H9 (cell line): ENCODE results near the gene NFRKB. TPM values are rescaled to one million over a fixed set of nuclear protein-coding genes. Genes with fewer than 3 reads are reported as not detected.

Source experiments
- DNase-seq: peaks from one replicate; pipeline ENCODE4 v3.0.0-alpha.2; 2017
- H2AFZ ChIP-seq: one replicate; pipeline ENCODE4 v1.6.1; 2013; ENCODE audit warnings: mild to moderate bottlenecking, low read length, control low read depth, moderate library complexity
- H2AK5ac ChIP-seq: 2 replicates; pipeline ENCODE4 v1.6.1; 2013; ENCODE audit warnings: low read length, control low read depth, mixed read lengths; ENCODE audit not compliant: insufficient read length
- H2BK120ac ChIP-seq: one replicate; pipeline ENCODE4 v1.6.1; 2013; ENCODE audit warnings: low read depth, mild to moderate bottlenecking, low read length, control low read depth, inconsistent platforms; ENCODE audit not compliant: poor library complexity, severe bottlenecking
- H2BK12ac ChIP-seq: 2 replicates; pipeline ENCODE4 v1.6.1; 2013; ENCODE audit warnings: low read length, control low read depth, mixed read lengths, low read depth; ENCODE audit not compliant: insufficient read length
- H2BK15ac ChIP-seq: 2 replicates; pipeline ENCODE4 v1.6.1; 2013; ENCODE audit warnings: low read depth, low read length, control low read depth
- H2BK20ac ChIP-seq: one replicate; pipeline ENCODE4 v1.6.1; 2013; ENCODE audit warnings: low read depth, mild to moderate bottlenecking, low read length, control low read depth, inconsistent platforms; ENCODE audit not compliant: poor library complexity, severe bottlenecking
- H2BK5ac ChIP-seq: 2 replicates; pipeline ENCODE4 v1.6.1; 2013; ENCODE audit warnings: low read length, control low read depth, mixed read lengths; ENCODE audit not compliant: insufficient read length
- H3K14ac ChIP-seq: 2 replicates; pipeline ENCODE4 v1.6.1; 2013; ENCODE audit warnings: low read length, control low read depth; ENCODE audit not compliant: insufficient read depth
- H3K18ac ChIP-seq: 2 replicates; pipeline ENCODE4 v1.6.1; 2013; ENCODE audit warnings: low read depth, mild to moderate bottlenecking, mixed read lengths, low read length, control low read depth; ENCODE audit not compliant: insufficient read length
- H3K23ac ChIP-seq: 2 replicates; pipeline ENCODE4 v1.6.1; 2013; ENCODE audit warnings: low read length, control low read depth, mixed read lengths, low read depth; ENCODE audit not compliant: insufficient read length
- H3K23me2 ChIP-seq: 2 replicates; pipeline ENCODE4 v1.6.1; 2013; ENCODE audit warnings: low read depth, mild to moderate bottlenecking, mixed read lengths, low read length, control low read depth; ENCODE audit not compliant: insufficient read length, poor library complexity, severe bottlenecking
- H3K27ac ChIP-seq: 2 replicates; pipeline ENCODE4 v1.5.1; 2013; ENCODE audit warnings: low read length, control low read depth, mixed read lengths, low read depth; ENCODE audit not compliant: insufficient read length
- H3K27me3 ChIP-seq: 2 replicates; pipeline ENCODE4 v1.6.1; 2013; ENCODE audit warnings: low read length, control low read depth, inconsistent platforms; ENCODE audit not compliant: insufficient read depth
- H3K4ac ChIP-seq: 2 replicates; pipeline ENCODE4 v1.6.1; 2013; ENCODE audit warnings: low read depth, mild to moderate bottlenecking, control low read depth, inconsistent platforms, low read length, moderate library complexity
- H3K4me1 ChIP-seq: 2 replicates; pipeline ENCODE4 v1.6.1; 2013; ENCODE audit warnings: low read length, control low read depth, inconsistent platforms; ENCODE audit not compliant: insufficient read depth
- H3K4me2 ChIP-seq: 2 replicates; pipeline ENCODE4 v1.6.1; 2013; ENCODE audit warnings: low read length, control low read depth, mixed read lengths; ENCODE audit not compliant: insufficient read length, insufficient read depth
- H3K56ac ChIP-seq: 2 replicates; pipeline ENCODE4 v1.6.1; 2013; ENCODE audit warnings: low read depth, mild to moderate bottlenecking, mixed read lengths, low read length, control low read depth; ENCODE audit not compliant: insufficient read length
- H3K79me1 ChIP-seq: 2 replicates; pipeline ENCODE4 v1.6.1; 2013; ENCODE audit warnings: low read depth, mild to moderate bottlenecking, moderate library complexity, low read length, control low read depth, inconsistent platforms; ENCODE audit not compliant: insufficient read depth, poor library complexity, severe bottlenecking
- H3K79me2 ChIP-seq: 2 replicates; pipeline ENCODE4 v1.6.1; 2013; ENCODE audit warnings: low read length, control low read depth, inconsistent platforms; ENCODE audit not compliant: insufficient read depth
- H3K9ac ChIP-seq: 2 replicates; pipeline ENCODE4 v1.6.1; 2013; ENCODE audit warnings: low read length, control low read depth, mixed read lengths; ENCODE audit not compliant: insufficient read length; ENCODE audit errors: extremely low read depth
- H3K9me3 ChIP-seq: one replicate; pipeline ENCODE4 v1.6.1; 2013; ENCODE audit warnings: low read depth, low read length, inconsistent platforms; ENCODE audit not compliant: control insufficient read depth
- H3T11ph ChIP-seq: one replicate; pipeline ENCODE4 v1.6.1; 2013; ENCODE audit warnings: mild to moderate bottlenecking, low read length, control low read depth, inconsistent platforms
- H4K20me1 ChIP-seq: one replicate; pipeline ENCODE4 v1.6.1; 2013; ENCODE audit not compliant: control insufficient read depth, insufficient read length, insufficient read depth
- H4K5ac ChIP-seq: 2 replicates; pipeline ENCODE4 v1.6.1; 2013; ENCODE audit warnings: low read depth, mild to moderate bottlenecking, mixed read lengths, low read length, control low read depth; ENCODE audit not compliant: insufficient read length
- H4K8ac ChIP-seq: replicated peaks from 2 replicates; pipeline ENCODE4 v1.6.1; 2013; ENCODE audit warnings: low read length, control low read depth, mixed read lengths, low read depth; ENCODE audit not compliant: insufficient read length
- H4K91ac ChIP-seq: 2 replicates; pipeline ENCODE4 v1.6.1; 2013; ENCODE audit warnings: low read depth, mild to moderate bottlenecking, moderate library complexity, mixed read lengths, low read length, control low read depth; ENCODE audit not compliant: insufficient read length
- H3K27ac Mint-ChIP-seq, 3 experiments: 2 replicates in 2 of 3; 3 replicates in 1 of 3; pipeline ENCODE4 v1.8.0; 2020 to 2021; ENCODE audit warnings: mixed read lengths in 3 of 3, mild to moderate bottlenecking in 1 of 3, moderate library complexity in 1 of 3
- H3K27me3 Mint-ChIP-seq: 2 replicates; pipeline ENCODE4 v1.8.0; 2021; ENCODE audit warnings: low read depth, mild to moderate bottlenecking, moderate library complexity, mixed read lengths
- H3K36me3 Mint-ChIP-seq, 3 experiments: 2 replicates in 2 of 3; 3 replicates in 1 of 3; pipeline ENCODE4 v1.8.0; 2020 to 2021; ENCODE audit warnings: low read depth in 3 of 3, mixed read lengths in 3 of 3; ENCODE audit not compliant: insufficient read depth in 1 of 3
- H3K4me1 Mint-ChIP-seq, 2 experiments: 2 replicates each; pipeline ENCODE4 v1.8.0; 2020; ENCODE audit warnings: mixed read lengths in 2 of 2
- H3K4me3 Mint-ChIP-seq, 2 experiments: 2 replicates in 1 of 2; 3 replicates in 1 of 2; pipeline ENCODE4 v1.8.0; 2020 to 2021; ENCODE audit warnings: mild to moderate bottlenecking in 2 of 2, mixed read lengths in 2 of 2, moderate library complexity in 1 of 2
- H3K9me3 Mint-ChIP-seq, 2 experiments: 2 replicates in 1 of 2; 3 replicates in 1 of 2; pipeline ENCODE4 v1.8.0; 2020; ENCODE audit warnings: mild to moderate bottlenecking in 2 of 2, mixed read lengths in 2 of 2, moderate library complexity in 1 of 2
- WGBS: extraction: QIAGEN DNeasy Blood & Tissue Kit; methylation state at CpG from one replicate; pipeline ENCODE4 v1.1.7; 2013; ENCODE audit warnings: missing lambda C conversion rate, low lambda C conversion rate, mixed read lengths; ENCODE audit not compliant: insufficient read length; ENCODE audit errors: extremely low coverage; 5-methylcytosine and 5-hydroxymethylcytosine counted together
- total RNA-seq: library from RNA; stranded (reverse); gene quantifications from 2 replicates; pipeline ENCODE4 v1.2.1, GENCODE V29; 2021
- TF ChIP-seq, protein P1 (sequence below): fragments of 200-600 bp; sonication (generic); conservative IDR thresholded peaks from 3 replicates; pipeline ENCODE4 v1.8.0; 2021; ENCODE audit warnings: antibody characterized with exemption, mild to moderate bottlenecking

NFRKB gene
- total RNA-seq, 1 experiment from 2014 or later: 41.0 TPM

- Histone ChIP-seq H2BK5ac (no peak overlapping the region), H3K14ac (no peak overlapping the region), H3T11ph (no peak overlapping the region), H2BK20ac (no peak overlapping the region), H3K9ac (no peak overlapping the region), H3K27me3 (no peaks in the 10 kb centered on the region), H3K4me2 (no peak overlapping the region), H3K9me3 (no peaks in the 10 kb centered on the region), H4K91ac (no peak overlapping the region), H4K8ac (no peak overlapping the region), H3K56ac (no peak overlapping the region), H3K79me2 (no peaks in the 10 kb centered on the region), H3K4me1 (no peaks in the 10 kb centered on the region), H2BK15ac (no peak overlapping the region), H4K5ac (no peak overlapping the region), H2BK120ac (no peak overlapping the region), H3K4ac (no peak overlapping the region), H3K27ac (no peak overlapping the region), H3K79me1 (no peaks in the 10 kb centered on the region), H3K18ac (no peak overlapping the region), H2AFZ (no peak overlapping the region), H3K23ac (no peak overlapping the region), H3K23me2 (no peaks in the 10 kb centered on the region), H2BK12ac (no peak overlapping the region), H2AK5ac (no peak overlapping the region), H4K20me1 (no peaks in the 10 kb centered on the region)
- no peak overlapping the region for H3K27ac Mint-ChIP-seq
- TF ChIP-seq, protein P1, sequence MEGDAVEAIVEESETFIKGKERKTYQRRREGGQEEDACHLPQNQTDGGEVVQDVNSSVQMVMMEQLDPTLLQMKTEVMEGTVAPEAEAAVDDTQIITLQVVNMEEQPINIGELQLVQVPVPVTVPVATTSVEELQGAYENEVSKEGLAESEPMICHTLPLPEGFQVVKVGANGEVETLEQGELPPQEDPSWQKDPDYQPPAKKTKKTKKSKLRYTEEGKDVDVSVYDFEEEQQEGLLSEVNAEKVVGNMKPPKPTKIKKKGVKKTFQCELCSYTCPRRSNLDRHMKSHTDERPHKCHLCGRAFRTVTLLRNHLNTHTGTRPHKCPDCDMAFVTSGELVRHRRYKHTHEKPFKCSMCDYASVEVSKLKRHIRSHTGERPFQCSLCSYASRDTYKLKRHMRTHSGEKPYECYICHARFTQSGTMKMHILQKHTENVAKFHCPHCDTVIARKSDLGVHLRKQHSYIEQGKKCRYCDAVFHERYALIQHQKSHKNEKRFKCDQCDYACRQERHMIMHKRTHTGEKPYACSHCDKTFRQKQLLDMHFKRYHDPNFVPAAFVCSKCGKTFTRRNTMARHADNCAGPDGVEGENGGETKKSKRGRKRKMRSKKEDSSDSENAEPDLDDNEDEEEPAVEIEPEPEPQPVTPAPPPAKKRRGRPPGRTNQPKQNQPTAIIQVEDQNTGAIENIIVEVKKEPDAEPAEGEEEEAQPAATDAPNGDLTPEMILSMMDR: no peak
- DNase-seq: no peak
- H3K36me3 Mint-ChIP-seq: peaks cover 2 to 11% (median 5%) of the 10 kb centered on the region in 3 experiments; a peak in 6 of 7 replicates
- H3K9me3 Mint-ChIP-seq: no peaks in the 10 kb centered on the region
- no CpG with 5 or more reads among the region's 11 CpGs for WGBS
- H3K4me1 Mint-ChIP-seq: peaks cover 0 to 2% of the 10 kb centered on the region in 2 experiments; a peak in 1 of 4 replicates
- no peak overlapping the region for H3K4me3 Mint-ChIP-seq
- no peaks in the 10 kb centered on the region for H3K27me3 Mint-ChIP-seq
Measured at GRCh38 chr11:129855086-129855485, 40.3 kb downstream of the NFRKB start.
